ENCODE data around the gene NUPR2. TPM values are rescaled to one million over a fixed set of nuclear protein-coding genes. Genes with fewer than 3 reads are reported as not detected.
"Not testable (repeated sequence)": the region's sequence is repeated elsewhere in the genome, so short reads cannot be mapped to it uniquely, and the experiment has no call there.

The NUPR2 gene
- total RNA-seq, 2 experiments from 2014 or later, result not detected

DNA sequence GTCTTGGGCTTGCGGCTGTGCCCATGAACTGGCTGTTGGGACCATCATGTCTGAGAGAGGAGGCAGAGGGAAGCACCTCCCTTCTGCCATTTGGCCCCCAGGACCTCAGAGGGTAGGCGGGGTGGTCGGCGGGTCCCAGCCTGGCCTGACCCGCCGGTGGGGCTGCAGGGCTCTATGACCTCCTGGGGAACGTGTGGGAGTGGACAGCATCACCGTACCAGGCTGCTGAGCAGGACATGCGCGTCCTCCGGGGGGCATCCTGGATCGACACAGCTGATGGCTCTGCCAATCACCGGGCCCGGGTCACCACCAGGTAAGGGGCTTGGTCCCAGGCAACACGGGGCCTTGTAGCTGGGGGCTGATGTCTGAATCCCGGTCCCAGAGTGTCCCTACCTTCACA lies 38.0 kb downstream of the NUPR2 start:
- Histone ChIP-seq H3K27ac (ENCODE audit: low read depth in 1 of 2, low read length in 2 of 2) (no peak overlapping the region), H3K27me3 (ENCODE audit: control insufficient read depth in 1 of 2, insufficient read depth in 2 of 2, low read length in 2 of 2) (no peaks in the 10 kb centered on the region), H3K9me3 (ENCODE audit: control insufficient read depth in 1 of 2, insufficient read depth in 1 of 2, low read length in 2 of 2) (no peaks in the 10 kb centered on the region), H3K4me3 (ENCODE audit: low read length) (no peak overlapping the region), H3K36me3 (ENCODE audit: insufficient read depth, low read length) (peaks cover 46% of the 10 kb centered on the region), H3K4me1 (ENCODE audit: insufficient read depth, low read length) (peaks cover 10% of the 10 kb centered on the region)
- POLR2A ChIA-PET, result interaction anchor here (1.1 kb wide), 1 partner anchor 9 kb away, joined by 3 read pairs; no protein-coding TSS in a partner anchor
- ATAC-seq (ENCODE audit: poor library complexity) (no peak), DNase-seq (no peak)
- H3K36me3 Mint-ChIP-seq (ENCODE audit: low read depth), result peaks cover 55% of the 10 kb centered on the region
- intact Hi-C loops (cut with DNase I, micrococcal nuclease), result no loop called here
- peaks cover 6% of the 10 kb centered on the region for H3K4me1 Mint-ChIP-seq (ENCODE audit: low read depth)
- no peaks in the 10 kb centered on the region for H3K27me3 Mint-ChIP-seq
- CTCF ChIA-PET, result no interaction called here
- no peak overlapping the region for H3K4me3 Mint-ChIP-seq
- H3K27ac Mint-ChIP-seq, result no peak overlapping the region
- TF ChIP-seq, protein P1, sequence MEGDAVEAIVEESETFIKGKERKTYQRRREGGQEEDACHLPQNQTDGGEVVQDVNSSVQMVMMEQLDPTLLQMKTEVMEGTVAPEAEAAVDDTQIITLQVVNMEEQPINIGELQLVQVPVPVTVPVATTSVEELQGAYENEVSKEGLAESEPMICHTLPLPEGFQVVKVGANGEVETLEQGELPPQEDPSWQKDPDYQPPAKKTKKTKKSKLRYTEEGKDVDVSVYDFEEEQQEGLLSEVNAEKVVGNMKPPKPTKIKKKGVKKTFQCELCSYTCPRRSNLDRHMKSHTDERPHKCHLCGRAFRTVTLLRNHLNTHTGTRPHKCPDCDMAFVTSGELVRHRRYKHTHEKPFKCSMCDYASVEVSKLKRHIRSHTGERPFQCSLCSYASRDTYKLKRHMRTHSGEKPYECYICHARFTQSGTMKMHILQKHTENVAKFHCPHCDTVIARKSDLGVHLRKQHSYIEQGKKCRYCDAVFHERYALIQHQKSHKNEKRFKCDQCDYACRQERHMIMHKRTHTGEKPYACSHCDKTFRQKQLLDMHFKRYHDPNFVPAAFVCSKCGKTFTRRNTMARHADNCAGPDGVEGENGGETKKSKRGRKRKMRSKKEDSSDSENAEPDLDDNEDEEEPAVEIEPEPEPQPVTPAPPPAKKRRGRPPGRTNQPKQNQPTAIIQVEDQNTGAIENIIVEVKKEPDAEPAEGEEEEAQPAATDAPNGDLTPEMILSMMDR (IDR thresholded peaks at IDR 0.05), result no peak
- no peaks in the 10 kb centered on the region for H3K9me3 Mint-ChIP-seq

GRCh38 chr7:56077681-56078080 lies 38.5 kb downstream of the NUPR2 start:
- TF ChIP-seq, protein P1 (IDR thresholded peaks at IDR 0.05), result no peak
- ATAC-seq (ENCODE audit: poor library complexity) (no peak), DNase-seq (no peak)
- no peak overlapping the region for H3K4me3 Mint-ChIP-seq
- Histone ChIP-seq H3K4me3 (ENCODE audit: low read length) (no peak overlapping the region), H3K27me3 (ENCODE audit: control insufficient read depth in 1 of 2, insufficient read depth in 2 of 2, low read length in 2 of 2) (no peaks in the 10 kb centered on the region), H3K4me1 (ENCODE audit: insufficient read depth, low read length) (peaks cover 10% of the 10 kb centered on the region), H3K27ac (ENCODE audit: low read depth in 1 of 2, low read length in 2 of 2) (no peak overlapping the region), H3K36me3 (ENCODE audit: insufficient read depth, low read length) (peaks cover 51% of the 10 kb centered on the region), H3K9me3 (ENCODE audit: control insufficient read depth in 1 of 2, insufficient read depth in 1 of 2, low read length in 2 of 2) (no peaks in the 10 kb centered on the region)
- ChIA-PET POLR2A (no interaction called here), CTCF (no interaction called here)
- no peaks in the 10 kb centered on the region for H3K9me3 Mint-ChIP-seq
- H3K27me3 Mint-ChIP-seq, result no peaks in the 10 kb centered on the region
- H3K4me1 Mint-ChIP-seq (ENCODE audit: low read depth), result peaks cover 6% of the 10 kb centered on the region
- peaks cover 60% of the 10 kb centered on the region for H3K36me3 Mint-ChIP-seq (ENCODE audit: low read depth)
- no peak overlapping the region for H3K27ac Mint-ChIP-seq
- intact Hi-C loops (cut with DNase I, micrococcal nuclease), result no loop called here

- POLR2A ChIA-PET, result interaction anchor here (1.1 to 1.9 kb wide), 3 partner anchors 9 to 69 kb away, joined by 3 to 13 read pairs (median 4); partner anchors contain the start of genes CHCHD2 and SUMF2
These were observed 41.8 kb downstream of the NUPR2 start for GRCh38 chr7:56074371-56074791.

DNA sequence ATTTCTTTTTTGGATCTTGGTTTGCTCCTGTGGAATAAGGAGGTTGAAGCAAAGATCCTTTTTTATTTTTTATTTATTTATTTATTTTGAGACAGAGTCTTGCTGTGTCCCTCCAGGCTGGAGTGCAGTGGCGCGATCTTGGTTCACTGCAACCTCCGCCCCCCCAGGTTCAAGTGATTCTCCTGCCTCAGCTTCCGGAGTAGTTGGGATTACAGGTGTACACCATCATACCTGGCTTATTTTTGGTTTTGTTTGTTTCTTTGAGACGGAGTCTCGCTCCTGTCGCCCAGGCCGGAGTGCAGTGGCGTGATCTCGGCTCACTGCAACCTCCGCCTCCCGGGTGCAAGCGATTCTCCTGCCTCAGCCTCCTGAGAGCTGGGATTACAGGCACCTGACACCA lies 49.8 kb downstream of the NUPR2 start:
- not testable (repeated sequence) for H3K27me3 ChIP-seq (ENCODE audit: control insufficient read depth in 1 of 2, insufficient read depth in 2 of 2, low read length in 2 of 2); H3K27me3 Mint-ChIP-seq; H3K9me3 Mint-ChIP-seq; ATAC-seq (ENCODE audit: poor library complexity); H3K9me3 ChIP-seq (ENCODE audit: control insufficient read depth in 1 of 2, insufficient read depth in 1 of 2, low read length in 2 of 2); H3K27ac ChIP-seq (ENCODE audit: low read depth in 1 of 2, low read length in 2 of 2); H3K4me3 ChIP-seq (ENCODE audit: low read length); DNase-seq; H3K4me3 Mint-ChIP-seq
- H3K4me1 Mint-ChIP-seq (ENCODE audit: low read depth), result peaks cover 31% of the 10 kb centered on the region
- POLR2A ChIA-PET, result interaction anchor here (0.6 to 5.0 kb wide), 3 partner anchors 15 to 182 kb away, joined by 3 to 55 read pairs (median 42); partner anchors contain the start of genes CCT6A, CHCHD2 and PSPH
- CTCF ChIA-PET, result interaction anchor here (2.9 kb wide), 1 partner anchor 7 kb away, joined by 12 read pairs; no protein-coding TSS in a partner anchor
- H3K4me1 ChIP-seq (ENCODE audit: insufficient read depth, low read length), result peaks cover 25% of the 10 kb centered on the region
- H3K27ac Mint-ChIP-seq, result peak overlapping the region; percentile 24
- peaks cover 53% of the 10 kb centered on the region for H3K36me3 Mint-ChIP-seq (ENCODE audit: low read depth)
- intact Hi-C loops (cut with DNase I, micrococcal nuclease), result loop anchor here in 1 of 2 experiments (5.0 to 10.0 kb wide), 4 partner anchors 34 to 502 kb away; no protein-coding TSS in a partner anchor
- peaks cover 46% of the 10 kb centered on the region for H3K36me3 ChIP-seq (ENCODE audit: insufficient read depth, low read length)

More at GRCh38 chr7:56074371-56074791, 41.8 kb downstream of the NUPR2 start:
- Histone ChIP-seq H3K27ac (ENCODE audit: low read depth in 1 of 2, low read length in 2 of 2) (no peak overlapping the region), H3K4me3 (ENCODE audit: low read length) (no peak overlapping the region), H3K4me1 (ENCODE audit: insufficient read depth, low read length) (peaks cover 10% of the 10 kb centered on the region), H3K36me3 (ENCODE audit: insufficient read depth, low read length) (peaks cover 58% of the 10 kb centered on the region), H3K9me3 (ENCODE audit: control insufficient read depth in 1 of 2, insufficient read depth in 1 of 2, low read length in 2 of 2) (no peaks in the 10 kb centered on the region), H3K27me3 (ENCODE audit: control insufficient read depth in 1 of 2, insufficient read depth in 2 of 2, low read length in 2 of 2) (no peaks in the 10 kb centered on the region)
- ATAC-seq (ENCODE audit: poor library complexity) (peak; percentile 82), DNase-seq (peak; percentile 42 to 77 (median 55))
- H3K4me3 Mint-ChIP-seq, result no peak overlapping the region
- H3K36me3 Mint-ChIP-seq (ENCODE audit: low read depth), result peaks cover 46% of the 10 kb centered on the region
- no peaks in the 10 kb centered on the region for H3K9me3 Mint-ChIP-seq
- intact Hi-C loops (cut with DNase I, micrococcal nuclease), result loop anchor here (1.0 to 2.0 kb wide), 3 partner anchors 40 to 433 kb away; no protein-coding TSS in a partner anchor
- TF ChIP-seq, protein P1 (IDR thresholded peaks at IDR 0.05), result peak; percentile 95
- H3K4me1 Mint-ChIP-seq (ENCODE audit: low read depth), result peaks cover 6% of the 10 kb centered on the region
- CTCF ChIA-PET, result interaction anchor here (0.6 to 2.7 kb wide), 8 partner anchors 9 to 431 kb away, joined by 3 to 18 read pairs (median 6); partner anchors contain the start of genes PSPH and SUMF2
- no peaks in the 10 kb centered on the region for H3K27me3 Mint-ChIP-seq
- no peak overlapping the region for H3K27ac Mint-ChIP-seq
